GM18951 (cell line): ENCODE data around the gene RNF212B.
"Not testable (repeated sequence)": the region's sequence is repeated elsewhere in the genome, so short reads cannot be mapped to it uniquely, and the experiment has no call there.

Experiments used
- POLR2A ChIP-seq: IDR thresholded peaks from 4 replicates; pipeline ENCODE4 v1.6.1; 2011; ENCODE audit warnings: mild to moderate bottlenecking; ENCODE audit not compliant: insufficient read length, insufficient read depth; ENCODE audit errors: extremely low read depth
- in situ Hi-C: fragments of 300-500 bp; cut with MboI; formaldehyde crosslinking; loops from one replicate; pipeline ENCODE4 v1.12.0; 2022; ENCODE audit warnings: low sequenced_read_pairs, mixed read lengths, inconsistent platforms; ENCODE audit not compliant: unreplicated experiment

Gene RNF212B

DNA sequence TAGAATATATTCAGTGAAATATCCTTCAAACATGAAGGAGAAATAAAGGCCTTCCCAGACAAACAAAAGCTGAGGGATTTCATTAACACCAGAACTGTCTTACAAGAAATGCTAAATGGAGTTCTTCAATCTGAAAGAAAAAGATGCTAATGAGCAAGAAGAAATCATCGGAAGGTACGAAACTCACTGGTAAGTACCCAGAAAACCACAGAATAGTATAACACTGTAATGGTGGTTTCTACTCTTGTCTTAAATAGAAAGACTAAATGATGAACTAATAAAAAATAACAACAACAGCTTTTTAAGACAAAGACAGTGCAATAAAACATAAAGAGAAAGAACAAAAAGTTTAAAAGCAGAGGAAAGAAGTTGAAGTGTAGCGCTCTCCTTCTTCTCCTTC lies 18.7 kb upstream of the RNF212B start:
- in situ Hi-C loops: no loop called here
- TF ChIP-seq POLR2A: no peak

DNA sequence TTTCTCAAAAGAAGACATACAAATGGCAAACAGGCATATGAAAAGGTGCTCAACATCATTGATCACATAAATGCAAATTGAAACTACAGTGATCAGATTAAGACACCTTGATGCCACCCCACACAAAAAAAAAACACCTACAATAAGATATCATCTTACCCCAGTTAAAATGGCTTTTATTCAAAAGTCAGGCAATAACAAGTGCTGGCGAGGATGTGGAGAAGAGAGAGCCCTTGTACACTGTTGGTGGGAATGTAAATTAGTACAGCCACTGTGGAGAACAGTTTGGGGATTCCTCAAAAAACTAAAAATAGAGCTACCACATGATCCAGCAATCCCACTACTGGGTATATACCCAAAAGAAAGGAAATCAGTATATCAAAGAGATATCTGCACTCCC lies 12.8 kb upstream of the RNF212B start:
- in situ Hi-C loops: not testable (repeated sequence)

DNA sequence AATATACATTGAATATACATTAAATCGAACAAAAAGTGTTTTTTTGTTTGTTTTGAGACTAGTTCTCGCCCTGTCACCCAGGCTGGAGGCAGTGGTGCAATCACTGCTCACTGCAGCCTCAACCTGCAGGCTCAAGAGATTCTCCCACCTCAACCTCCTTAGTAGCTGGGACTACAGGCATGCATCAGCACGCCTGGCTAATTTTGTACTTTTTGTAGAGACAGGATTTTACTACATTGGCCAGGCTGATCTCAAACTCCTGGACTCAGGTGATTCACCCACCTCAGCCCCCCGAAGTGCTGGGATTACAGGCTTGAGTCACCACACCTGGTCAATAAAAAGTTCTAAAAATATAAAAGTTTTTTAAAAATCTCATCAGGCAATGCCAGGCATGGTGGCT lies 10.2 kb upstream of the RNF212B start:
- in situ Hi-C loops: no loop called here
- no peak for TF ChIP-seq POLR2A

DNA sequence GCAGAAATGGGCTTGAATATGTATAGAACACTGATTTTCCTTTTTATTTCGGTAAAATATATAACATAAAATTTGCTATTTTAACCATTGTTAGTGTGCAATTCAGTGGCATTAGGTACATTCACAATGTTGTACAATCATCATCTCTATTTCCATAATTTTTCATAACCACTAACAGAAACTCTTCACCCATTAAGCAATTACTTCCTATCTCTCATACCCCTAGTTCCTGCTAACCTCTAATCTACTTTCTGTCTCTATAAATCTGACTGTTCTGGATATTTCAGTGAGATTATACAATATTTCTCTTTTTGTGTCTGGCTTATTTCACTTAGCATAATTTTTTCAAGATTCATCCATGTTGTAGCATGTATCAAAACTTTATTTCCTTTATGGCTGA lies 8.9 kb upstream of the RNF212B start:
- in situ Hi-C loops: no loop called here
- TF ChIP-seq POLR2A: no peak

DNA sequence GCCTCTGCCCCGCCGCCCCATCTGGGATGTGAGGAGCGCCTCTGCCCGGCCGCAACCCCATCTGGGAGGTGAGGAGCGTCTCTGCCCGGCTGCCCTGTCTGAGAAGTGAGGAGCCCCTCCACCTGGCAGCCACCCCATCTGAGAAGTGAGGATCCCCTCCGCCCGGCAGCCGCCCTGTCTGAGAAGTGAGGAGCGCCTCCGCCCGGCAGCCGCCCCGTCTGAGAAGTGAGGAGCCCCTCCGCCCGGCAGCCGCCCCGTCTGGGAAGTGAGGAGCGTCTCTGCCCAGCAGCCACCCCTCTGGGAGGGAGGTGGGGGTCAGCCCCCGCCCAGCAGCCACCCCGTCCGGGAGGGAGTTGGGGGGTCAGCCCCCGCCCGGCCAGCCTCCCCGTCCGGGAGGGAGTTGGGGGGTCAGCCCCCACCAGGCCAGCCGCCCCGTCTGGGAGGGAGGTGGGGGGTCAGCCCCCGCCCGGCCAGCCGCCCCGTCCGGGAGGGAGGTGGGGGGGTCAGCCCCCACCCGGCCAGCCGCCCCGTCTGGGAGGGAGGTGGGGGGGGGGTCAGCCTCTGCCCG lies 5.4 kb upstream of the RNF212B start:
- in situ Hi-C loops: not testable (repeated sequence)

DNA sequence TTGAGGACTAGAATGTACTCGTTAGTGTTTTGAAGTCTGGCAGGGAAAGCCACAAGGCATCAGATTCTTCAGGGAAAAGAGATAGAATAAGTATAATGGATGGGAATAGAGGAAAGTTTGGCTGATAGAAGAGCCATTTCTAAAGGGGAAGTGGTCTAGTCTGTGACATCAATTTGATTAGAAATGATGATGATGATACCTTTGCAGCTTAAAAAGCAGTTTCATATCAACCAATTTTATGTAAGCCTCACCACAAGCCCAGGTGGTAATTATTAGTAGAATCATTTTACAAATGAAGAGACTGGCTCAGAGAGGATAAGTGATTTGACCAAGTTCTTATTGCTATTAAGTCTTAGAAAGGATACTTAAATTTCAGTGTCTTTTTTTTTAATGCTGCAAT lies 2.9 kb downstream of the RNF212B start:
- in situ Hi-C loops: no loop called here
- TF ChIP-seq POLR2A: no peak

DNA sequence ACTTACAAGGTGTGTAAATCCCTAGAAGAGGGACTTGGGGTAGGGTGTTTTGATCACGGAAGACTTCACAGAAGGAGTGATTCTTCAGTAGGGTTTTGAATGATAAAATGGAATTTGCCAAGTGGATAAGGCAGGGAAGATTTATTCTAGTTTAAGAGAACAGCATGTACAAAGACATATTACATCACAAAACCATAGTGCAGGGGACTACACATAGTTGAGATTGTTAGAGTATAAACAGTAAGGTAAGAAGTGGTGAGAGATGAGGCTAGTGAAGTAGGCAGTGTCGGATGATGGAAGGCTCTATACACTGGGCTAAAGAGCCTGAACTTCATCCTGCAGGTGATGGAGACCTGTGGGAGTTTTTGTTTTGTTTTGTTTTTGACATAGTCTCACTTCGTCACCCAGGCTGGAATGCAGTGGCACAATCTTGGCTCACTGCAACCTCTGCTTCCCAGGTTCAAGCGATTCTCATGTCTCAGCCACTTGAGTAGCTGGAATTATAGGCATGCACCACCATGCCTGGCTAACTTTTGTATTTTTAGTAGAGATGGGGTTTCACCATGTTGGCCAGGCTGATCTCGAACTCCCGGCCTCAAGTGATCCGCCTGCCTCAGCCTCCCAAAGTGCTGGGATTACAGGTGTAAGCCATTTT lies 3.5 kb downstream of the RNF212B start:
- in situ Hi-C loops: not testable (repeated sequence)

- no peak for TF ChIP-seq POLR2A
- in situ Hi-C loops: no loop called here
Observed at GRCh38 chr14:23242076-23242475, 4.3 kb downstream of the RNF212B start.

DNA sequence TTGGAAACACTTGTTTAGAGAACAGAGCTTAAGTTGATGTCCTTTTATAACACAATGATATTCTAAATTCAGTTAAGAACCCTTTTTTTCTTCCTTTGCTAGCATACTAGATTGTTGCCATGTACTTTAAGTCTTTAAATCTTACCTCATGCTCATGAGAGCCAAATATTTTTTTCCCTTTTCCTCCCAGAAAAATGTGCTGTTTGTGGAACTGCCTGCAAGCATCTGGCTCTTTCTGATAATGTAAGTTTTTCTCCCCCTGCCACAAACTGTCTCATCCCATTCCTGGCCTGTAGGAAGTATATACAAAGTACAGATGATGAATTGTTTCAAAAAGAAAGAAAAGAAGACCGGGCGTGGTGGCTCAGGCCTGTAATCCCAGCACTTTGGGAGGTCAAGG lies 5.3 kb downstream of the RNF212B start:
- in situ Hi-C loops: no loop called here
- TF ChIP-seq POLR2A: no peak

GRCh38 chr14:23245282-23245681 lies 7.5 kb downstream of the RNF212B start:
- in situ Hi-C loops: no loop called here
- no peak for TF ChIP-seq POLR2A

DNA sequence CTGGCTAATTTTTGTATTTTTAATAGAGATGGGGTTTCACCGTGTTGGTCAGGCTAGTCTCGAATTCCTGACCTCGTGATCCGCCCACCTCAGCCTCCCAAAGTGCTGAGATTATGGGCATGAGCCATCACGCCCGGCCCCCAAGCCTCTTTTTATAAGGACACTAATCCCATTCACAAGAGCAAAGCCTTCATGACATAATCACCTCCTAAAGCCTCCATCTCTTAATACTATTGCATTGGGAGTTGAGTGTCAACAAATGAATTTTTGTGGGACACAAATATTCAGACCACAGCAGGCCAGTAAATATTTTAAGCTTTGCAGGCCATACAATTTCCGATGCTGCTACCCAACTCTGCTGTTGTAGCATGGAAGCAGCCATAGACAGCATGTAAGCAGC lies 10.9 kb downstream of the RNF212B start:
- no peak for TF ChIP-seq POLR2A
- in situ Hi-C loops: no loop called here

GRCh38 chr14:23249824-23250223 lies 12.1 kb downstream of the RNF212B start:
- no peak for TF ChIP-seq POLR2A
- in situ Hi-C loops: no loop called here

- in situ Hi-C loops: no loop called here
- TF ChIP-seq POLR2A: no peak
Observed at GRCh38 chr14:23252006-23252405, 14.3 kb downstream of the RNF212B start.

DNA sequence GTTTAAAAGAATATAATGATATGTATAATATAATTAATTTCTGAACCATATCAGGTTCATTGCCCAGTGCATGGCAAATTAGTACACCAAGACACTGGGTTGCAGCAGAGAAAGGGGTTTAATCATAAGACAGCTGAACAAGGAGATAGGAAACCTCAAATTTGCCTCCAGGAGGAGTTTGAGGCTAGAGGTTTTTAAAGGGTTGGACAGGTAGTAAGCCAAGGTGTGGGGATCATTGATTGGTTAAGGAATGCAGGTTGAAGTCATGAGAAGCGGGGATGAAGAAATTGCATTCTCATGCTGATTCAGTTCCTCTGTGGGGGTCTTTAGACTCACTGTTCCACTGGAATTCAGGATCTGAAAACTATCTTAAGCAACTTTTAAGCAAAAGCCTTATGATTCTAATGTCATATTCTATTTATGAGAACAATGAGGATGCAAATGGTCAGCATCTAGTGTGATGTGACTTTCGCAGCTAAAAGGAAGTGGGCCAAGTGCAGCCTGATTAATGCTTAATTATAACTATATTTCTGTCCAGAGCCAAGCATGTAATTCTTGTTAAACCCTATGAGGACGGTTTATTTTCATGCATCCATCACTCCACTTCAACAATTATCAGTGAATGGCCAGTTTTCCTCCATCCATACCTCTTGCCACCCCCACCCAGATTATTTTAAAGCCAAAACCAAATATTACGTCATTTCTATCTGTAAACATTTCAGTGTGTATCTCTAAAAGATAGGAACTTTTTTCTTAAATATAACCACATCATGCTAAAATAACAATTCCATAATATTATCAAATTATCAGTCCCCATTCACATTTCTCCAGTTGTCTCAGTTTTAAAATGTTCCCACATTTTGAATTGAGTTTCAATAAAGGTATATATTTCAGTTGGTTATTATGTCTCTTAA lies 14.9 kb downstream of the RNF212B start:
- no peak for TF ChIP-seq POLR2A
- in situ Hi-C loops: no loop called here
